Suppressor macrophage (primary cell): ENCODE measurements around the gene ODAD2.
"Not testable (repeated sequence)": the region's sequence is repeated elsewhere in the genome, so short reads cannot be mapped to it uniquely, and the experiment has no call there.

Experiments
- DNase-seq, 4 experiments: peaks; one replicate each; pipeline ENCODE4 v3.0.0-alpha.2; 2020 to 2022

The ODAD2 gene

GRCh38 chr10:27959093-27959715 lies 39.7 kb downstream of the ODAD2 start:
- no peak for DNase-seq

GRCh38 chr10:27958383-27958782 lies 40.5 kb downstream of the ODAD2 start:
- DNase-seq: not testable (repeated sequence)

- no peak for DNase-seq
These were observed 48.7 kb downstream of the ODAD2 start for GRCh38 chr10:27950242-27950564.

GRCh38 chr10:27949528-27950241 lies 49.2 kb downstream of the ODAD2 start:
- DNase-seq: no peak

- no peak for DNase-seq
These were observed 50.7 kb downstream of the ODAD2 start for GRCh38 chr10:27948186-27948585.

- DNase-seq: no peak
These were observed 51.3 kb downstream of the ODAD2 start for GRCh38 chr10:27947540-27947939.

GRCh38 chr10:27944005-27944404 lies 54.9 kb downstream of the ODAD2 start:
- no peak for DNase-seq

- no peak for DNase-seq
These were observed 84.0 kb downstream of the ODAD2 start for GRCh38 chr10:27914888-27915287.

GRCh38 chr10:27912231-27912630 lies 86.6 kb downstream of the ODAD2 start:
- DNase-seq: no peak

- DNase-seq: no peak
These were observed 87.3 kb downstream of the ODAD2 start for GRCh38 chr10:27911539-27911938.

- no peak for DNase-seq
These were observed 87.9 kb downstream of the ODAD2 start for GRCh38 chr10:27911011-27911410.

- no peak for DNase-seq
These were observed 90.6 kb downstream of the ODAD2 start for GRCh38 chr10:27908231-27908630.

GRCh38 chr10:27899485-27899884 lies 99.4 kb downstream of the ODAD2 start:
- DNase-seq: not testable (repeated sequence)

GRCh38 chr10:27899058-27899457 lies 99.8 kb downstream of the ODAD2 start:
- no peak for DNase-seq

GRCh38 chr10:27893358-27893954 lies 105.4 kb downstream of the ODAD2 start:
- no peak for DNase-seq

- no peak for DNase-seq
These were observed 107.9 kb downstream of the ODAD2 start for GRCh38 chr10:27890971-27891370.

GRCh38 chr10:27889518-27889917 lies 109.4 kb downstream of the ODAD2 start:
- DNase-seq: no peak

- DNase-seq: peak in 2 of 4 experiments; percentile 2 to 19
These were observed 114.7 kb downstream of the ODAD2 start for GRCh38 chr10:27884185-27884641.

GRCh38 chr10:27878281-27878680 lies 120.6 kb downstream of the ODAD2 start:
- no peak for DNase-seq

- no peak for DNase-seq
These were observed 133.7 kb downstream of the ODAD2 start for GRCh38 chr10:27865221-27865635.

- DNase-seq: no peak
These were observed 137.1 kb downstream of the ODAD2 start for GRCh38 chr10:27861781-27862180.

- no peak for DNase-seq
These were observed 141.3 kb downstream of the ODAD2 start for GRCh38 chr10:27857616-27858015.

GRCh38 chr10:27844223-27844622 lies 154.7 kb downstream of the ODAD2 start:
- peak; percentile 77 to 95 (median 90) for DNase-seq

GRCh38 chr10:27838901-27839300 lies 160.0 kb downstream of the ODAD2 start:
- DNase-seq: no peak
